Measurements from ENCODE around the gene NAALADL1.

DNA sequence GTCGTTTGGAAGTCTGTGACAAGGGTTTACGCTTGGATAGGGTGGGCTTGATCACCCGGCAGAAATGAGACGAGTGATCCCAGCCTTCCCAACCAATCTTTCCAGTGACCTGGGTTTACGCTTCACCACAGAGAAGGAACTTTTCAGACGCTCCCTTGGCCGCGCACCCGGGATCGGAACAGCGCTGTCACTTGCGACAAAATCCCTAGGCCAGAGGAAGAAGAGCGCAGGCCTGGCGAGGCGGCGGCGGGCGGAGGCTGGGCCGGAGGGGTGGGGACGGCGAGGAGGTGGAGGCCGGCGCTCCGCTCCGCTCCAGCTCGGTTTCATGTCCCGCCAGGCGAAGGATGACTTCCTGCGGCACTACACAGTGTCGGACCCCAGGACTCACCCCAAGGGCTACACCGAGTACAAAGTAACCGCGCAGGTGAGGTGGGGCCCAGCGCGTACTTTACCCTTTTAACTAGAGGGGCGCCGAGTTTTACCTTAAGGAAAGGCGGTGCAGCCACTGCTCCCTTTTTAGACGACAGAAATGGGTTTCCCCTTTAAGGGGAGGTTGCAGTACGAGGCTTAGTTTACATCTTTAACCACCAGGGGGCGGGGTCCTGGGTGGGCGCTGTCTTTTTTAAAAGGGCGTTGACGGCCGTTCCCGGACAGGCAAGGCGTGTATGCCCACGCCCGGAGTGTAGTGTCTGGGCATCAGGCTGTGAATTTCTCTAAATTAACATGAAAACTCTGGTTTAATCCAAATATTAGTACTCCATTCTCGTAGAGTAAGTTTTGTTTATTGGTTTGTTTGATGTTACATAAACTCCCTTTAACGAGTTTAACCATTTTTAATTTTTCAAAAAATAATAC is 30.9 kb downstream of the NAALADL1 start, which contains the start of gene SNX15:
- TF ChIP-seq CTCF (IDR thresholded peaks at IDR 0.05) (peak; percentile 75 to 86 (median 84)), POLR2A (IDR thresholded peaks at IDR 0.05) (peak; percentile 88), EP300 (IDR thresholded peaks at IDR 0.05; ENCODE audit: low read depth) (no peak), POLR2AphosphoS5 (IDR thresholded peaks at IDR 0.05) (peak; percentile 65 to 84 (median 80))

All from transverse colon (tissue), 4 donors.